Measurements from ENCODE around the gene LRRC4B. TPM values are rescaled to one million over a fixed set of nuclear protein-coding genes. Genes with fewer than 3 reads are reported as not detected.

LRRC4B gene
- total and polyA plus RNA-seq, 9 donors = 0.12 to 7.9 (median 2.5) TPM

DNA sequence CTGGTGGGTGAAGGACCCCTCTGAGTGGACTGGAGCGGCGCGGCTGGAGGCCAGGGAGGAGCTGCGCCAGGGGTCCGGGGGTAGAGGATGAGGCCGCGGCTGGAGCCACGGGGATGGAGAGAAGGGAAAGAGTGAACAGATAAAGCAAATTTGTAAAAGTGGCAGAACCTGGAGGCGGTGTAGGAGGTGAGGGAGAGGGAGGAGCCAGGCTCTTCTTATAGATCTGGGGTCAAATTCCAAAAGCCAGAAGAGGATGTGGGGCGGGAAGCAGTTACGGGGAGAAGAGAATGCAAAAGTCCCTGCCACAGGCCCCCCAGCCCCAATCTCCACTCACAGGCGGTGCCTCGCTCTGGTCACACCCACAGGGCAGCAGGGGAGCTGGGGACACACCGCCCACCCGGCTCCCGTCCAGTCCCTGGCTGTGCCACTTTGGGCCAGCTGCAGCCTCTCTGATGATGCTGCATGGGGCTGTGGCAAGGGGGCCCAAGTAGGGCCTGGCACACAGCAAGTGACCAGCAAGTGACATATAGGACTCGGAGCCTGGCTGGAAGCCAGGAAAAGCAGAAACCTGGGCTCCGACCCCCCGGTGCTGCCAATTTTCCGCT lies 11.1 kb downstream of the LRRC4B start:
- Histone ChIP-seq H3K4me1 (ENCODE audit: insufficient read depth) (peaks cover 2% of the 10 kb centered on the region), H3K9me3 (no peaks in the 10 kb centered on the region), H3K4me3 (no peak overlapping the region), H3K36me3 (no peaks in the 10 kb centered on the region), H3K27ac (no peak overlapping the region), H3K27me3 (no peaks in the 10 kb centered on the region)
- DNase-seq = no peak
- WGBS, 3 donors = 22 to 24% (median 24%) methylated on average over 20 of the region's 20 CpGs
- intact Hi-C loops (cut with DNase I) = no loop called here
- no peak for TF ChIP-seq POLR2A (IDR thresholded peaks at IDR 0.05)
- TF ChIP-seq EP300 (IDR thresholded peaks at IDR 0.05) = no peak
- TF ChIP-seq, protein P1, sequence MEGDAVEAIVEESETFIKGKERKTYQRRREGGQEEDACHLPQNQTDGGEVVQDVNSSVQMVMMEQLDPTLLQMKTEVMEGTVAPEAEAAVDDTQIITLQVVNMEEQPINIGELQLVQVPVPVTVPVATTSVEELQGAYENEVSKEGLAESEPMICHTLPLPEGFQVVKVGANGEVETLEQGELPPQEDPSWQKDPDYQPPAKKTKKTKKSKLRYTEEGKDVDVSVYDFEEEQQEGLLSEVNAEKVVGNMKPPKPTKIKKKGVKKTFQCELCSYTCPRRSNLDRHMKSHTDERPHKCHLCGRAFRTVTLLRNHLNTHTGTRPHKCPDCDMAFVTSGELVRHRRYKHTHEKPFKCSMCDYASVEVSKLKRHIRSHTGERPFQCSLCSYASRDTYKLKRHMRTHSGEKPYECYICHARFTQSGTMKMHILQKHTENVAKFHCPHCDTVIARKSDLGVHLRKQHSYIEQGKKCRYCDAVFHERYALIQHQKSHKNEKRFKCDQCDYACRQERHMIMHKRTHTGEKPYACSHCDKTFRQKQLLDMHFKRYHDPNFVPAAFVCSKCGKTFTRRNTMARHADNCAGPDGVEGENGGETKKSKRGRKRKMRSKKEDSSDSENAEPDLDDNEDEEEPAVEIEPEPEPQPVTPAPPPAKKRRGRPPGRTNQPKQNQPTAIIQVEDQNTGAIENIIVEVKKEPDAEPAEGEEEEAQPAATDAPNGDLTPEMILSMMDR (IDR thresholded peaks at IDR 0.05) = no peak

DNA sequence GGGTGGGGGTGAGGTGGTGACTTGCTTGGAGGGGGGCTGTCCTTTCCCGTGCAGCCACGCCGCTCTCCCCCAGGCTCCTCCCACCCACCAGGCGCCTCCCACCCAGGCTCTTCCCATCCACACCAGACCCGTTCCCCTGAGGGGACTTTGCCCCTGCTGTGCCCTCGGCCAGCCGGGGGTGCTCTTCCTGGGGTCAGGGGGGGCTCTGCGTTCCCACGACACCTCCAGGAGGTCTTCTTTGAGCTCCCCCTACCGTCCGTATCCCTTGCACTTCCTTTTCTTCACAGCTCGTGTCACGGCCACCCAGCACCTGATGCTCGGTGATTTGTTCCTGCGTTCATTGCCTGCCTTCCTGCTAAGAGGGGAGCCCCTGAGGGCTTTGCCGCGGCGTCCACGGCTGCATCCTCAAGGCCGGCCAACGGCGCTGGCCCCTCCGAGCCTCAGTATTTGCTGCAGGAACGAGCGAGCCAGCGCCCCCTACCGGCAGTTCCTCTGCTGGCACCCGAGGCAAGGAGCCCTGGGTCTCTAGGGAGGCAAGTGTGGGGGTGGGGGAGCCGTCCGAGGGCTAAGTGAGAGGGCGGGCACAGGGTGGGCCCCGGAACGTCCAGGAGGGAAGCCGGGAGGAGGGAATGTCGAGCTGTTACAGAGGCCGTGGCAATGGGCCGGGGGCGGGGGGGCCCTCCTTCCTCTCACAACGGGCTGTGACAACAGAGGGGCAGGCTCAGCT lies 11.8 kb downstream of the LRRC4B start:
- peak; percentile 35 to 80 (median 69) for DNase-seq
- intact Hi-C loops (cut with DNase I) = no loop called here

DNA sequence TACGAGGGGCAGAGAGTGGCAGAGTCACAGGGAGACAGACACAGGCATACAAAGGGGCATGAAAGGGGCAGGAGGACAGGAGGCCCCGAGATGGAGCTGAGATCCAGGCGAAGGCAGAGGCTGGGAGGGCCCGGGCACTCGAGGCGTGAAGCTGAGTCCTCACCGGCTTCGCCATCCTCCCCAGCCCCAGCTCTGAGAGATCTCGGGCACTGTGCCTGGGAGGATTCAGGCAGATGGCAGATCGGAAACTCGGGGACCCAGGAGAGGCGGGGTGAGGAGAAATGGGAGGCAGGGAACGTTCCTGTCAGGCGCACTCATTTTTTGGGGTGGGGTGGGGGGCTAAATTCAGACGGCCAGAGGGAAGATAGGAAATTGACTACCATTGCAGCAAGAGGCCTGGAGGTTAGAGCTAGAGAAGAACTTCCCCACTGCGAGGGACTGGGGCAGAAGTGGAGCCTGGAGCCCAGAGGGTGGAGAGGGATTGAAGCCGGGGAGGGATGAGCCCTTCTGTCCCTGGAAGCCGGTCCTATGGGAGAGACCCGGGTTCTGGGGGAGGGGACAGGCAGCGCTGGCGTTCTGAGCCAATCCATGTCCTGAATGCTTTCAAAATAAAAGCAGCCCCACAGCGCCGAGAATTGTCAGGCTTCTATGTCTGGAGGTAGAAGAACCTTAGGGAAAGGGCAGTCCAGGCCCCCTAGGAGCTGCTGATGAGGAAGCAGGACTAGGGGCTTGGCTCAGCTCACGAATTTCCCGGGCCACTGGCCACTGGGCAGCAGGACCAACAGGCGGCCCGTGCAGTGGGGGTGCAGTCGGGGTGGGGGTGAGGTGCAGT lies 12.6 kb downstream of the LRRC4B start:
- no peak overlapping the region for H3K27ac ChIP-seq
- peaks cover 2% of the 10 kb centered on the region for H3K4me1 ChIP-seq (ENCODE audit: insufficient read depth)
- no peaks in the 10 kb centered on the region for H3K27me3 ChIP-seq
- H3K9me3 ChIP-seq = no peaks in the 10 kb centered on the region
- TF ChIP-seq, protein P1 (IDR thresholded peaks at IDR 0.05) = no peak
- TF ChIP-seq POLR2A (IDR thresholded peaks at IDR 0.05) (no peak), EP300 (IDR thresholded peaks at IDR 0.05) (no peak)
- no peak overlapping the region for H3K4me3 ChIP-seq
- DNase-seq = no peak
- WGBS, 3 donors = 41 to 44% (median 43%) methylated on average over 28 of the region's 28 CpGs
- intact Hi-C loops (cut with DNase I) = no loop called here
- H3K36me3 ChIP-seq = no peaks in the 10 kb centered on the region

More for the DNA sequence above, 11.8 kb downstream of the LRRC4B start:
- 0 to 1% (median 1%) methylated on average over 30 to 39 of the region's 39 CpGs for WGBS, 3 donors
- no peaks in the 10 kb centered on the region for H3K9me3 ChIP-seq
- H3K27me3 ChIP-seq = no peaks in the 10 kb centered on the region
- TF ChIP-seq, protein P1 (IDR thresholded peaks at IDR 0.05) = peak in 2 of 3 donors; percentile 26 to 41
- TF ChIP-seq POLR2A (IDR thresholded peaks at IDR 0.05) (no peak), EP300 (IDR thresholded peaks at IDR 0.05) (no peak)
- no peak overlapping the region for H3K27ac ChIP-seq
- H3K4me3 ChIP-seq = peak overlapping the region; percentile 25
- peaks cover 2% of the 10 kb centered on the region for H3K4me1 ChIP-seq (ENCODE audit: insufficient read depth)
- no peaks in the 10 kb centered on the region for H3K36me3 ChIP-seq

DNA sequence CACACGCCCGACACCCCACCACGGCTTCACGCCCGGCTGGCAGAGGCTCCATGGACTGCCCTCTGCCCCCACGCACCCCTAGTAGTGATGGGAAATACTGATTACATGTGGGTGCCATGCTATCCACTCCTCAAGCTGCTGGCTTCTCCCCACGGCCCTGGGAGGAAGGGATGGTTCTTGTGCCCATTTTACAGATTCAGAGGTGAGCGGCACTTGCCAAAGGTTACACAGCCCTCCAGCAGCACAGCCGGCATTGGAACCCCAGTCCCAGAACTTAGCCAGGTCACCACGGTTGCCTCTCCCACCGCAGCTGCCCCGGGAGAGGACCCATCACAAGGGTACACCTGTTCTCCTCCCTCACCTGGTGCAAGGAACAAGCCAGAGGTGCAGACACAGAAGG lies 13.2 kb downstream of the LRRC4B start:
- Histone ChIP-seq H3K27ac (no peak overlapping the region), H3K9me3 (no peaks in the 10 kb centered on the region), H3K4me1 (ENCODE audit: insufficient read depth) (peaks cover 2% of the 10 kb centered on the region), H3K36me3 (no peaks in the 10 kb centered on the region), H3K4me3 (no peak overlapping the region), H3K27me3 (no peaks in the 10 kb centered on the region)
- 80 to 87% (median 82%) methylated on average over 12 of the region's 12 CpGs for whole genome bisulfite sequencing, 3 donors
- intact Hi-C loops (cut with DNase I) = no loop called here
- DNase-seq = no peak
- TF ChIP-seq POLR2A (IDR thresholded peaks at IDR 0.05) (no peak), EP300 (IDR thresholded peaks at IDR 0.05) (no peak)
- TF ChIP-seq, protein P1 (IDR thresholded peaks at IDR 0.05) = no peak
